ENCODE data around the gene NDUFS6.

DNA sequence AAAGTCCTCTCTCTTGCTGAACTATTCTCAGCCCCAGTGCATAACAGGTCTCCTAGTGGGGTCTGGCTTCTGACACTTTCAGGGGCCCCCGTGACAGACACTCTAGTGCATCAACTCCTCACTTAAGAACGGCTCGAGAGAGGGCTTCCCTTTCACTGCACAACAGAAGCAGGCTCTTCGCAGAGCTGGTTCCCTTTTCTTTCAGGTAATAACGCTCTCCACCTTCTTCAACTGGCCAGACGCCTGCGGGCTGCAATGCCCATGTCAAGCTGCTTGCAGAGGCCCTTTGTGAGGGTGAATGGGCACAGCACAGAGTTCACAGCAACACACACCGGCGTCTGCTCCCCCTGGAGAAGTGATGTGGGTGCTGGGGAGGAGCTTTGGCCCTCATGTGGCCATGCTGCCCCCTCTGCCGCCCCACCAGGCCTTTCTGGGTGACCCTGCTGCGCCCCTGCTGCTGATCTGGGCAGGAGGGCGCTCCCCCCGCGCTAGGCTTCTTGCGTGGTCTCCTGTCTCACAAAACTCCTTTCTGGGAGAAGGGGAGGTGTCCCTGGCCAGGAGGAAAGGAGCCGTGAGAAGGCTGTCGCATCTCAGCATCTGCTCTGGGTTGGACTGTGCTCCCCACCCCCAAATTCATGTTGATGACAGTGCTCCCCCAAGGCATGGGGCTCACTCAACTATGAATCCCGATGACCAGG lies 4.0 kb upstream of the NDUFS6 start:
- TF ChIP-seq POLR2A (IDR thresholded peaks at IDR 0.05; ENCODE audit: control extremely low read depth in 1 of 2, low read depth in 2 of 2, low read length in 2 of 2) (no peak), TAF1 (IDR thresholded peaks at IDR 0.05; ENCODE audit: low read depth, low read length) (no peak), EZH2 (IDR thresholded peaks at IDR 0.05; ENCODE audit: low read depth, low read length, severe bottlenecking) (no peak), ZNF274 (IDR thresholded peaks at IDR 0.05; ENCODE audit: borderline replicate concordance, extremely low read depth, low read length) (no peak), CHD2 (IDR thresholded peaks at IDR 0.05; ENCODE audit: low read length) (no peak)
- TF ChIP-seq, protein P1, sequence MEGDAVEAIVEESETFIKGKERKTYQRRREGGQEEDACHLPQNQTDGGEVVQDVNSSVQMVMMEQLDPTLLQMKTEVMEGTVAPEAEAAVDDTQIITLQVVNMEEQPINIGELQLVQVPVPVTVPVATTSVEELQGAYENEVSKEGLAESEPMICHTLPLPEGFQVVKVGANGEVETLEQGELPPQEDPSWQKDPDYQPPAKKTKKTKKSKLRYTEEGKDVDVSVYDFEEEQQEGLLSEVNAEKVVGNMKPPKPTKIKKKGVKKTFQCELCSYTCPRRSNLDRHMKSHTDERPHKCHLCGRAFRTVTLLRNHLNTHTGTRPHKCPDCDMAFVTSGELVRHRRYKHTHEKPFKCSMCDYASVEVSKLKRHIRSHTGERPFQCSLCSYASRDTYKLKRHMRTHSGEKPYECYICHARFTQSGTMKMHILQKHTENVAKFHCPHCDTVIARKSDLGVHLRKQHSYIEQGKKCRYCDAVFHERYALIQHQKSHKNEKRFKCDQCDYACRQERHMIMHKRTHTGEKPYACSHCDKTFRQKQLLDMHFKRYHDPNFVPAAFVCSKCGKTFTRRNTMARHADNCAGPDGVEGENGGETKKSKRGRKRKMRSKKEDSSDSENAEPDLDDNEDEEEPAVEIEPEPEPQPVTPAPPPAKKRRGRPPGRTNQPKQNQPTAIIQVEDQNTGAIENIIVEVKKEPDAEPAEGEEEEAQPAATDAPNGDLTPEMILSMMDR (IDR thresholded peaks at IDR 0.05; ENCODE audit: control extremely low read depth in 1 of 3, insufficient read depth in 1 of 3, low read depth in 1 of 3, low read length in 3 of 3), result no peak
